Bone marrow (tissue), 2 donors: ENCODE data around the gene GPC5.

Source experiments
- DNase-seq, 2 donors: peaks; one replicate each; lab custom pipeline; 2025; lab: John Stamatoyannopoulos, UW

Gene GPC5

GRCh38 chr13:91593456-91593855 lies 195.0 kb downstream of the GPC5 start:
- DNase-seq = no peak

GRCh38 chr13:91594061-91594460 lies 195.6 kb downstream of the GPC5 start:
- no peak for DNase-seq

- no peak for DNase-seq
Measured at GRCh38 chr13:91595677-91596076, 197.3 kb downstream of the GPC5 start.

DNA sequence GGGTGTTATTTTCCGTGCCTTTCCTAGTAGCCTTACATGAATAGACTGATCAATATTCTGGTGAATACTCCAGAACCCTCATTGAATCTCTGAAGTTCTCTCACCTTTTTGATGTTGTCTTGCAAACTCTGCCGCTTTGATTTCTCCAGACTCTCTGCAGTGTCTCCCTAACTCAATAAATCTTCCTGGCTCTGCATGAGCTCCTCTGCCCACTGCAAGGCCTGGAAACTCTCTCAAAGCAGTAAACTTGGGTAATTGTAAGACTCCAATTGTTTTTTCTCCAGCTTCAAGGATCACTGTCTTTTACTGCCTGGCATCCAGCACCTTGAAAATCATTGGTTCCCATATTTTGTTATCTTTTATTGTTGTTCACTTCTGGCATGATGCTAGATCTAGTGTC lies 198.4 kb downstream of the GPC5 start:
- DNase-seq = no peak

DNA sequence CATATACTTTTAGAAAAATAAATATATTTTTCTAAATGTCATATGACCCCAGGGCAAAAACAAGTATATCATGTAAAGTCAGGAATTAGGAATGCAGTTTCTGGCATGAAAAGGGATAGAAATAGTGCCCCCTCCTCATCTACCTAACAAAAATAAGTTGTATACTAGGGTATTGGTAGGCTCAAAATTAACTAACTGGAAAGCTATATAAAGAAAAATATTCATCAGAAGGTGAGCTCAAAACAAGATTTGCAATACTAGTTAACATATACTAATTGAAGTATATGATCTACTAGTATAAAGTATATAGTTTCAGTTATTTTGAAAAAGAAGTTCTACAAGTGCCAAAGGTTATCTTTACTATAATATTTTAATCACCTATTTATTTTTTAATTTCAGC lies 200.2 kb downstream of the GPC5 start:
- no peak for DNase-seq

GRCh38 chr13:91601273-91601672 lies 202.9 kb downstream of the GPC5 start:
- no peak for DNase-seq

- DNase-seq = no peak
Measured at GRCh38 chr13:91601807-91602206, 203.4 kb downstream of the GPC5 start.

- no peak for DNase-seq
Measured at GRCh38 chr13:91609353-91609752, 210.9 kb downstream of the GPC5 start.

DNA sequence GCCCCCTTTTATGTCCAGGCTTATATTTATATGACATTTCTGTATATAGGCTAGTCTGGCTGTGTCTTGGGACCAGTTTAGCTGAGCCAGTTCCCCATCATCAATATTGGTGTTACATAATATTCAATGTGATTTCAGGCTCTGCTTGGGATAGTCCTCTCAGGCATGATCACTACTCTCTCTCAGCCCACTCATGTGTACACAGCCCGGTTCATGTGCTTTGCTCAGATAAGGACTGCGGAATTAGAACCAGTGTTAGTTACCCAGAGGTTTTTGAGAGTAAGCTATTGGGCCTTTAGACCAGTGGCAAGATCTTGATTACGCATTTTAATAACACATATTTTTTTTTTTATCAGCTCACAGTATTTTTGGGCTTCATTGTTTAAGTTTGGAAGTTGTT lies 219.9 kb downstream of the GPC5 start:
- no peak for DNase-seq

DNA sequence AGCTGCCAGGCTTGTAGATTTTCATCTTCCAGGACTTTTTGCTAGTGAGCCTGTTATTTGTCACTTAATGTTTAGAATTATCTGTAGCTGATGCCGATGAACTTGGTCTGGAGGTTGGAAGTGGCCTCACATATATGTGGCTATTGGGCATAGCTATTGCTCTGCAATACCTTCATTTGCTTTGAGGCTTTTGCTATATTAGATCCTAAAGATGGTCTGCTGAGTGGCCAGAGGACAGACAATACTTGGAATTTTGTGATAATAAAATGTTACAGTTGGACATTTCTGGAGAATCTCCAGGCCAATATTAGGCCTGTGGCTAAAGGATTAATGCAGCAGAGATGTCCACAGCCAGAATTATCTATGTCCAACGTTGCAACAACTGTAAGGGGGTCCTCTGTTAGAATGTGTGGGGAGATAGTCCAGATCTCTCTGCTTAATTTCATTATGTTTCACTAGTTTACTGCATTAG lies 222.3 kb downstream of the GPC5 start:
- no peak for DNase-seq

- no peak for DNase-seq
Measured at GRCh38 chr13:91621161-91621560, 222.7 kb downstream of the GPC5 start.

DNA sequence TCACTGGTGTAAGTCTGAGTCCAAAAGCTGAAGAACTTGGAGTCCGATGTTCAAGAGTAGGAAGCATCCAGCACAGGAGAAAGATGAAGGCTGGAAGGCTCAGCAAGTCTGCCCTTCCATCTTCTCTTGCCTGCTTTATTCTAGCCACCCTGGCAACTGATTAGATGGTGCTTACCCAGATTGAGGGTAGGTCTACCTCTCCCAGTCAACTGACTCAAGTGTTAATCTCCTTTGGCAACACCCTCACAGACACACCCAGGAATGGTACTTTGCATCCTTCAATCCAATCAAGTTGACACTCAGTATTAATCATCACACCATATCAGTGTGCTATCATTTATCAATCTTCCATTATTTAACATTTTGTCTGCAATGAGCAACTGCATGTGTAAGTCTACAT lies 223.5 kb downstream of the GPC5 start:
- no peak for DNase-seq

- DNase-seq = no peak
Measured at GRCh38 chr13:91622778-91623550, 224.5 kb downstream of the GPC5 start.

DNA sequence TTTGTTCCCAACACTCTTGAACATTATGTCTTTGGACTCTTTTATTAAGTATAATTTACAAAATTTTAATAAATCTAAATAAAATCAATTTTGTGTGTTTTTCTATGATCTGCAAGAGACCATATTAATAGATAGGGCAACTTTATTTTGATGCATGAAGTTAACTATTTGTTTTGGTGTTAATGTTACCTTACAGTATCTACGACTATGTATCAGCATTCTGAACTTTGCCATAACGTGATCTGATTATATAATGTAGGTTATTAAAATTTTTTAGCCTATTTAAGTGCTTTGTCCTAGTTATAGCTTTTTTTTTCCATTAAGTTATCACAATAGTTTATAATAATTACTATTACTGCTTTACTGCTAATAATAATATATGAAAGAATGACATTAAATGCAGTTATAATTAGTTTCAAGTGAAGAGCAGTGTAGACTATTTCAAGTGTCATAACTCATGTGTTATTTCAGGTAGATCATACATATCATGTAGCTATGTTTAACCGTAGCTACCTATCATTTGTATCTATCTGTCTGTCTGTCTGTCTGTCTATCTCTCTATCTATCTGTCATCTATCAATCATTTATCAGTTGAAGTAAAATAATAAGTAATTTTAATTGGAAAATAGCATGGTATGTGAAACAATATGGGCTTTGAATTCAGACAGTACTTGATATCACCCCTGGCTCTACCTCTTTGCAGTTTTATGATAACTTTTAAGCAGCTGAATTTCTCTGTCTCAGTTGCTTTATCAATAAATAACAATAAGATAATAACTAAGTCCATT lies 229.7 kb downstream of the GPC5 start:
- no peak for DNase-seq

DNA sequence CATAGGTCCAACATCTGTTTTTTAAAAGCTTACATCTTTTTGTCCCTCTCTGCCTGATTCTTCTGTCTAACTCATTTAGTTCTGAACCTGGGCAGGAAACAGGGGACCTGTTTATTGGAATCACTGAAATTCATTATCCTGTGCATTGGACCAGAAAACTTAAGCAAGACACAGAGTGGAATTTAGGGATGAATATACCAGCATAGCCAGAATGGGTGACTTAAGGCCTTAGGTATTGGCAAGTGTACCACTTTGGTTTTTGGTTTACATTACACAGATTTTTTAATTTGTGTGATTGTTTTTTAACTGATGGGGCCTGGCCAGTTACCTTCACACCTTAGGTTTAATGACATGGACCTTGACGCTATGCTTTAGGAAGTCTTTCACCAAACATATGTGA lies 232.5 kb downstream of the GPC5 start:
- no peak for DNase-seq

DNA sequence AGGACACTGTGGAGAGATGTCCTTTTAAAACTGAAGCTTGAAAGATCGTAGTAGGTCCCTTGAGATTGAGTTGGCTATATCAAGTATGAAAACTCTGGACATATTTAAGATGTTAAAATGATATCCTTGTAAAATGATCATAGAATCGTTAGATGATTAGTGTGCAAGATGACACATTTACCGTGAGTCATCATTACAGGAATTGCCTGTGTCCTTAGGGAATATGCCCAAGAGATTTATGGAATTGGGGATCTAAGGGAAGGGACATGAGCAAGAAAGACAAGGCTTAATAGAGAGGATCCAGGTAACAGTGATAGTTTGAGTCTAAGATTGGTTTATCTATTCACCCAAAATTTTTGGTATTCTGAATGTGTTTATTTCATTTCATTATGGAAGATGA lies 233.7 kb downstream of the GPC5 start:
- DNase-seq = no peak

- no peak for DNase-seq
Measured at GRCh38 chr13:91639330-91639729, 240.9 kb downstream of the GPC5 start.

- DNase-seq = no peak
Measured at GRCh38 chr13:91643394-91643793, 245.0 kb downstream of the GPC5 start.

- DNase-seq = no peak
Measured at GRCh38 chr13:91644806-91645205, 246.4 kb downstream of the GPC5 start.

DNA sequence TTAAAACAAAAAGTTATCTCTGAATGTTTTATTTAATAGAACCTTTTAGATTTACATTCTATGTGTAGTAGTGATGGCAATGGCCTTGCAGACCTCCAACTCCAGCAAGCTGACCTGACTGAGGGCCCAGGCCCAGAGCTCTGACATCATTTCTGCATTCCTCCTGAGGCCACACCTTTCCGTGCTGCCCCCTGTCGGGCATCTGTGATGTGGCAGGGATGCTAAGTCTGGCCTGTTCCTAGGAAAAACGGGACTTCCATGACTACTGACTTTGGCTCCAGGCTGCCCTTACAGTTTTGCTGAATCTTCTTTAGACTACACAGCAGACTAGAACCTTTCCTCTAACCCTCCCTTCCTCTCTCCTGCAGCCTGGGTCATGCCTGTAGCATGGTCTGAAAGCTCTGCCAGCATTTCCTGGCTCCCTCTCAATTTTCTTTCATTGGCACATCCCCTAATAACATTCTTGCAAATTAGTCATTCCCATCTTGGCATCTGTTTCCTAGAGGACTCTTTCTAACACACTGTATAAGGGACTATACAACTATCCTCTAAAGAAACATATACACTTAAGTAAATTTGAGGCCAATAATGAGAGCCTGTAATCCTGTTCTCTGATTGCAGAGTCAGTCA lies 249.1 kb downstream of the GPC5 start:
- no peak for DNase-seq

DNA sequence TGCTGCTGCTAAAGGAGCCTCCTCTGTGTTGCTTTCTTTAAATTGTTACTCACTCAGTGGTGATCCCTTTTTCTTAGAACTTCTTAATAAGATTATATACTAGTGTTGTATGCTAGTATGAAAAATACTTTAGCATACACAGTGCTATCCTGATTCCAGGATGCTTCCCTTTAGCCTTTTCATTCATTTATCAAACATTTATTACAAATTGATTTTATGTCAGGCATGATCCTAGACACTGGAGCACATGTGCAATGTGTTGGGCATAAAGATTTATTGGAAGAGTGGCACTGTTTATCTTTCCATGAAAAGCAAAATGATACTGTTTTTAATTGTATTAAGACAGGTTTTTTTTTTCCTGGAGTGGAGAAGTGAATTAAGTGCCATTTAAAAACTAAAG lies 249.6 kb downstream of the GPC5 start:
- DNase-seq = no peak

- DNase-seq = no peak
Measured at GRCh38 chr13:91649456-91649855, 251.0 kb downstream of the GPC5 start.
